ENCODE measurements around the gene RFXANK.

GRCh38 chr19:19227217-19227616 lies 35.2 kb downstream of the RFXANK start:
- TF ChIP-seq POU6F1 (CRISPR knock-in tag; IDR thresholded peaks at IDR 0.05; ENCODE audit: borderline replicate concordance, low read depth) = no peak
- TF ChIP-seq ZFP30 (CRISPR knock-in tag; IDR thresholded peaks at IDR 0.05) = no peak
- no peak for TF ChIP-seq CSRNP3 (CRISPR knock-in tag; IDR thresholded peaks at IDR 0.05)

Measured in SK-N-SH treated with all-trans-retinoic acid at 6 μM for 48 hours (cell line).